ENCODE measurements around the gene RCAN1. TPM values are rescaled to one million over a fixed set of nuclear protein-coding genes. Genes with fewer than 3 reads are reported as not detected.

The RCAN1 gene
- total and polyA plus RNA-seq, 2 of the 8 experiments (the other 6 are each of a cell fraction or from before 2014, with no cell fraction given): 1.7 to 6.4 TPM

DNA sequence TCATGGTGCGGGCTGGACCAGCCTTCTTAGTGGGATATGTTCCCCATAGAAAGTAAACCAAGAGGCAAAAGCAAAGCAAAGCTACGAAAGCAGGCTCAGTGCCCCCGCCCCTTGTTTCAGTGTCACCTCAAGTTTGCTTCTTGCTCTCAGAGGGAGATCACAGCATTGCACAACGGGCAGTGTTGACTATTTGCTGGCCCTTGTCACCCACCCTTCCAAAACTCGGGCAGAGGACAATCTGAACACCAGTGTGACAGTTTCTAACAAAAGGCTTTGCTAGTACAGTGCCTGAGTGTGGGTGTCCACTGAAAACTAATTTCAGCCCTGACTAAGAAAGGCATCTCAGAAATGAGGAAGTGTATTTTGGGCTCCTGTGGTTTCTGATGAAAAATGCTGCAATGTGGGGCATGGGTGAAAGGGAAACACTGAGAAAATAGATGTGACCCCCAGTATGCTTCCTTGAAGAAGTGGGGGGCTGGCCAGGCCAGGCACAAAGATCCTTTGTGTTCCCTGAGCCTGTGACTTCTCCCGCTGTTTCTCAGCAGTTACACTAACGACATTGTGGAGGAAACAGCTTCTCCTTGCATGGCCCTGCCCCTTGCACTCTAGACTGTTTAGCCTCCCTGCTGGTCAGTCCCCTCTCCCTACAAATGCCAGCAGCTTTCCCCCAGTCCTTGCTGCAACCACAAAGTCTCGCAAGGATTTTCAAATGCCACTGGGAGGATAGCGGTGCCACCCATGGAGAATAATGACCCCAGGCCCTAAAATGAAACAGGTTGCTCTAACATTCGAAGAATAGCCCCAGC lies 69.6 kb downstream of the RCAN1 start:
- H3K36me3 ChIP-seq (ENCODE audit: control insufficient read depth in 2 of 4, insufficient read depth in 4 of 4, low read length in 3 of 4): no peaks in the 10 kb centered on the region
- no peak overlapping the region for H4K8ac ChIP-seq (ENCODE audit: extremely low read depth, insufficient read depth, low read length)
- H3K4ac ChIP-seq (replicated peaks; ENCODE audit: insufficient read length, low read depth, low read length): no peak overlapping the region
- no peak overlapping the region for H2AFZ ChIP-seq (ENCODE audit: low read length)
- DNase-seq (ENCODE audit: low read depth in 1 of 2, low spot score in 2 of 2): no peak
- no peak overlapping the region for H2BK15ac ChIP-seq (ENCODE audit: low read length)
- no peak overlapping the region for H2BK120ac ChIP-seq (replicated peaks; ENCODE audit: low read depth, low read length)
- FAIRE-seq: no peak
- WGBS, 2 experiments (ENCODE audit: extremely low coverage in 1 of 2, insufficient coverage in 1 of 2, insufficient read length in 1 of 2, insufficient replicate concordance in 2 of 2, low coverage in 1 of 2, low lambda C conversion rate in 2 of 2, missing lambda C conversion rate in 1 of 2): 73% methylated on average over 10 of the region's 10 CpGs; no CpG with 5 or more reads in 1 of the 2 experiments
- H2BK20ac ChIP-seq (ENCODE audit: low read length): no peak overlapping the region
- H3K4me3 ChIP-seq (ENCODE audit: extremely low read depth in 1 of 4, insufficient read depth in 2 of 4, low read depth in 3 of 4, low read length in 4 of 4): no peak overlapping the region
- no peak overlapping the region for H2AK5ac ChIP-seq (ENCODE audit: low read depth, low read length)
- H3K79me1 ChIP-seq (ENCODE audit: low read depth, low read length): no peaks in the 10 kb centered on the region
- peak overlapping the region in 1 of 2 experiments; percentile 1; a peak in 1 of 4 replicates for H3K4me2 ChIP-seq (ENCODE audit: insufficient read depth in 1 of 2, low read depth in 2 of 2, low read length in 2 of 2)
- H4K20me1 ChIP-seq (replicated peaks in 1 of 2; ENCODE audit: control insufficient read depth in 1 of 2, insufficient read depth in 2 of 2, low read length in 2 of 2): no peaks in the 10 kb centered on the region
- H2BK12ac ChIP-seq (ENCODE audit: low read depth, low read length): peak overlapping the region; percentile 71; the same call in 1 of the 2 replicates
- H3K14ac ChIP-seq (ENCODE audit: insufficient read length): no peak overlapping the region
- H3K23me2 ChIP-seq (ENCODE audit: low read depth, low read length): no peaks in the 10 kb centered on the region
- H3K4me1 ChIP-seq (replicated peaks in 1 of 4; ENCODE audit: control insufficient read depth in 3 of 4, insufficient read depth in 4 of 4, low read length in 3 of 4): peaks cover 0 to 5% (median 2%) of the 10 kb centered on the region in 4 experiments; a peak in 4 of 7 replicates
- H3K23ac ChIP-seq (ENCODE audit: insufficient read length): no peak overlapping the region
- H4K5ac ChIP-seq (ENCODE audit: insufficient read length, low read depth, low read length): no peak overlapping the region
- H3K27me3 ChIP-seq (replicated peaks in 1 of 4; ENCODE audit: control insufficient read depth in 3 of 4, extremely low read depth in 1 of 4, insufficient read depth in 3 of 4, low read length in 3 of 4): no peaks in the 10 kb centered on the region; a peak in 1 of 7 replicates
- no peak overlapping the region for H3K18ac ChIP-seq (ENCODE audit: extremely low read depth, low read length)
- CTCF ChIA-PET (ENCODE audit: partially characterized antibody): interaction anchor here (0.6 to 2.5 kb wide), 6 partner anchors 8 to 38 kb away, joined by 3 to 12 read pairs (median 3); no protein-coding TSS in a partner anchor
- H3K27ac ChIP-seq (ENCODE audit: low read depth, low read length): no peak overlapping the region
- TF ChIP-seq TAF1 (IDR thresholded peaks at IDR 0.05; ENCODE audit: low read depth, low read length): no peak
- TF ChIP-seq BCL11A (IDR thresholded peaks at IDR 0.05; ENCODE audit: low read depth in 2 of 2, low read length in 2 of 2): no peak
- no peaks in the 10 kb centered on the region for H3K79me2 ChIP-seq (ENCODE audit: control insufficient read depth in 1 of 2, insufficient read depth in 2 of 2, low read length in 2 of 2)
- no peak overlapping the region; the same call in 1 of the 2 replicates for H2BK5ac ChIP-seq (ENCODE audit: low read depth, low read length)
- H4K91ac ChIP-seq (replicated peaks; ENCODE audit: insufficient read length, low read length): no peak overlapping the region
- H3K9me3 ChIP-seq (ENCODE audit: insufficient read depth in 2 of 2, low read depth in 1 of 2, low read length in 1 of 2): 0 out of 4 replicates have a peak, but pooled peaks cover 0 to 5% of the 10 kb centered on the region in 2 experiments
- H3K9ac ChIP-seq (replicated peaks in 1 of 4; ENCODE audit: extremely low read depth in 1 of 4, low read depth in 3 of 4, low read length in 3 of 4): no peak overlapping the region
- POLR2A ChIA-PET (ENCODE audit: partially characterized antibody): interaction anchor here (1.2 to 1.4 kb wide), 2 partner anchors 19 to 21 kb away, joined by 3 to 5 read pairs; no protein-coding TSS in a partner anchor
- H3K56ac ChIP-seq (replicated peaks; ENCODE audit: insufficient read length, low read depth, low read length): no peak overlapping the region
